OCI-LY3 (cell line): ENCODE results near the gene OAT.

Source experiments
- H2AFZ ChIP-seq: fragments of 200-600, 300-600 bp; shearing (Covaris generic); 2 replicates; pipeline ENCODE4 v1.6.0; 2014; ENCODE audit warnings: antibody characterized with exemption, low read depth, low read length
- H3K27ac ChIP-seq: fragments of 200-600, 300-600 bp; sonication (generic); 2 replicates; pipeline ENCODE4 v1.5.1; 2014; ENCODE audit warnings: mild to moderate bottlenecking, low read length, moderate library complexity, mixed read lengths
- H3K27me3 ChIP-seq: fragments of 200-600, 300-600 bp; sonication (generic); 2 replicates; pipeline ENCODE4 v1.6.1; 2014; ENCODE audit warnings: low read depth, low read length, mixed read lengths
- H3K36me3 ChIP-seq: fragments of 200-600, 300-600 bp; sonication (generic); replicated peaks from 2 replicates; pipeline ENCODE3; 2014; ENCODE audit warnings: low read depth, low read length, mixed read lengths
- H3K4me1 ChIP-seq: fragments of 300-600, 200-600 bp; sonication (generic); 2 replicates; pipeline ENCODE4 v1.6.1; 2014; ENCODE audit warnings: low read length, mixed read lengths
- H3K4me2 ChIP-seq: fragments of 200-600, 300-600 bp; sonication (generic); 2 replicates; pipeline ENCODE4 v1.6.1; 2014; ENCODE audit warnings: low read length, mixed read lengths
- H3K4me3 ChIP-seq: fragments of 300-600, 200-600 bp; sonication (generic); 2 replicates; pipeline ENCODE4 v1.5.1; 2014; ENCODE audit warnings: antibody characterized with exemption, mild to moderate bottlenecking, low read length, moderate library complexity
- H3K79me2 ChIP-seq: fragments of 300-600, 200-600 bp; shearing (Covaris generic); 2 replicates; pipeline ENCODE4 v1.6.1; 2014; ENCODE audit warnings: mild to moderate bottlenecking, low read length, mixed read lengths
- H3K9ac ChIP-seq: fragments of 300-600, 200-600 bp; shearing (Covaris generic); 2 replicates; pipeline ENCODE4 v1.6.0; 2014; ENCODE audit warnings: mild to moderate bottlenecking, low read length, moderate library complexity
- H3K9me3 ChIP-seq: fragments of 200-600, 300-600 bp; shearing (Covaris generic); 2 replicates; pipeline ENCODE4 v1.6.1; 2014; ENCODE audit warnings: low read length, mixed read lengths; ENCODE audit not compliant: insufficient read depth
- H4K20me1 ChIP-seq: fragments of 200-600, 300-600 bp; sonication (generic); 2 replicates; pipeline ENCODE4 v1.6.1; 2016; ENCODE audit warnings: low read length, mixed read lengths; ENCODE audit not compliant: insufficient read depth
- CTCF ChIP-seq: fragments of 200-600, 300-600 bp; sonication (generic); IDR thresholded peaks from 2 replicates; pipeline ENCODE4 v1.5.1; 2014; ENCODE audit warnings: antibody characterized with exemption, low read length, low read depth
- EZH2phosphoT487 ChIP-seq: fragments of 200-600 bp; shearing (Covaris generic); IDR thresholded peaks from 2 replicates; pipeline ENCODE4 v1.6.1; 2018; ENCODE audit warnings: antibody characterized with exemption, mixed run types, low read depth

The OAT gene

GRCh38 chr10:124380256-124380995, 38.3 kb downstream of the OAT start:
- Histone ChIP-seq H3K27me3 (0 out of 2 replicates have a peak, but pooled peaks cover 3% of the 10 kb centered on the region), H3K9me3 (no peaks in the 10 kb centered on the region), H3K79me2 (no peaks in the 10 kb centered on the region), H3K4me3 (no peak overlapping the region), H3K36me3 (no peaks in the 10 kb centered on the region), H3K4me1 (no peaks in the 10 kb centered on the region), H2AFZ (no peak overlapping the region), H3K4me2 (no peak overlapping the region), H3K27ac (no peak overlapping the region), H4K20me1 (no peaks in the 10 kb centered on the region), H3K9ac (no peak overlapping the region)
- no peak for TF ChIP-seq EZH2phosphoT487
- no peak for TF ChIP-seq CTCF

GRCh38 chr10:124379609-124380193, 39.0 kb downstream of the OAT start:
- Histone ChIP-seq H3K9ac (no peak overlapping the region), H3K36me3 (no peaks in the 10 kb centered on the region), H3K9me3 (no peaks in the 10 kb centered on the region), H3K27ac (no peak overlapping the region), H3K4me1 (no peaks in the 10 kb centered on the region), H3K79me2 (no peaks in the 10 kb centered on the region), H3K4me3 (no peak overlapping the region), H3K27me3 (0 out of 2 replicates have a peak, but pooled peaks cover 3% of the 10 kb centered on the region), H2AFZ (no peak overlapping the region), H3K4me2 (no peak overlapping the region), H4K20me1 (no peaks in the 10 kb centered on the region)
- TF ChIP-seq CTCF, result no peak
- no peak for TF ChIP-seq EZH2phosphoT487

DNA sequence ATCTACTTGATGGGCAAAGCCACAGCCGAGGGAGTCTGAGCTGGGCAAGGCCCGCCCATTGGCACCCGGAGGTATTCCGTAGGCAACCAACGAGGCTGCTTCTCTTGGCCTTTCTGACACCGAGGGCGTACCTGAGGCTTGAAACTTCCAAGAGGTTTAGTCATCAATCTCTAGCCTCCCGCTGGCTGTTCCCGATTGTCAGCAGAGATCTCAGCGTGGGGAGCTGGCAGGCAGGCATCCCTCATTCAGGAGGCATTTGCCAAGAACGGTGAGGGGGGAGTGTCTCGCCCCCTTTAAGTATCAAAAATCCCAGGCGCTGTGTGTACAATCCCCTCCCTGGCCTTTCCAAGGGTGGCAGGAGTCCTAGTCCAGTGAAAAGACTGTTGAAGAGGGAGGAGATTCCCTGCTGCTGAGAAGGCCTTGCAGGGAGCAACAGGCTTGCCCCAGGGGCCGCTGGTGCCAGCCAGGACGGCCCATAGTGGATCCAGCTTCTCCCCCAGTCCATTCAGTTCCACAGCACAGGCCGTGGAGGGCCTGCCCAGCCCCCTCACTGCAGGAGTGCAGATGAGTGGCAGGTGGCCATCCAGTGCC, 39.7 kb downstream of the OAT start:
- H3K4me2 ChIP-seq, result no peak overlapping the region
- no peak overlapping the region for H3K27ac ChIP-seq
- 0 out of 2 replicates have a peak, but pooled peaks cover 3% of the 10 kb centered on the region for H3K27me3 ChIP-seq
- H3K79me2 ChIP-seq, result no peaks in the 10 kb centered on the region
- no peaks in the 10 kb centered on the region for H4K20me1 ChIP-seq
- H3K9ac ChIP-seq, result no peak overlapping the region
- no peaks in the 10 kb centered on the region for H3K9me3 ChIP-seq
- TF ChIP-seq CTCF, result no peak
- TF ChIP-seq EZH2phosphoT487, result no peak
- H3K4me1 ChIP-seq, result no peaks in the 10 kb centered on the region
- H3K4me3 ChIP-seq, result no peak overlapping the region
- no peak overlapping the region for H2AFZ ChIP-seq
- no peaks in the 10 kb centered on the region for H3K36me3 ChIP-seq

GRCh38 chr10:124378271-124378670, 40.5 kb downstream of the OAT start:
- Histone ChIP-seq H3K79me2 (no peaks in the 10 kb centered on the region), H4K20me1 (no peaks in the 10 kb centered on the region), H3K4me3 (no peak overlapping the region), H3K9me3 (no peaks in the 10 kb centered on the region), H3K9ac (no peak overlapping the region), H2AFZ (no peak overlapping the region), H3K4me2 (no peak overlapping the region), H3K27ac (no peak overlapping the region), H3K36me3 (no peaks in the 10 kb centered on the region), H3K27me3 (peaks cover 9% of the 10 kb centered on the region; the same call in 1 of the 2 replicates), H3K4me1 (no peaks in the 10 kb centered on the region)
- TF ChIP-seq EZH2phosphoT487 (no peak), CTCF (no peak)
